MCF 10A (cell line): ENCODE measurements around the gene CELF6. TPM values are rescaled to one million over a fixed set of nuclear protein-coding genes. Genes with fewer than 3 reads are reported as not detected.

Experiments
- BruUV-seq: library from RNA; stranded (reverse); fragments of 400-500 nt; replicated peaks from 2 replicates; lab custom pipeline; 2021; lab: Mats Ljungman, UMichigan
- CTCF ChIA-PET: fragments of 300-600 bp; sonication (Branson Sonifier 250); formaldehyde crosslinking; extraction: SDS; loops from one replicate; lab custom pipeline; 2021; ENCODE audit warnings: antibody characterized with exemption, inconsistent platforms; lab: Yijun Ruan, JAX
- POLR2A ChIA-PET: fragments of 300-600, 350-650 bp; sonication (Branson Sonifier 250); formaldehyde crosslinking; extraction: SDS; loops from one replicate; lab custom pipeline; 2020; ENCODE audit warnings: antibody characterized with exemption, inconsistent platforms; lab: Yijun Ruan, JAX
- DNase-seq: peaks from one replicate; pipeline ENCODE4 v3.0.0-alpha.2; 2018; ENCODE audit not compliant: unreplicated experiment
- H3K27ac Mint-ChIP-seq: one replicate; pipeline ENCODE4 v1.8.0; 2022; ENCODE audit warnings: mild to moderate bottlenecking, low read depth, mixed read lengths; ENCODE audit not compliant: unreplicated experiment
- H3K27me3 Mint-ChIP-seq: one replicate; pipeline ENCODE4 v1.8.0; 2022; ENCODE audit warnings: mixed read lengths; ENCODE audit not compliant: insufficient read depth, unreplicated experiment
- H3K36me3 Mint-ChIP-seq: one replicate; pipeline ENCODE4 v1.8.0; 2022; ENCODE audit warnings: mild to moderate bottlenecking, moderate library complexity, mixed read lengths; ENCODE audit not compliant: insufficient read depth, unreplicated experiment
- H3K4me1 Mint-ChIP-seq: one replicate; pipeline ENCODE4 v1.8.0; 2022; ENCODE audit warnings: mixed read lengths; ENCODE audit not compliant: insufficient read depth, unreplicated experiment
- H3K4me3 Mint-ChIP-seq: one replicate; pipeline ENCODE4 v1.8.0; 2022; ENCODE audit warnings: mild to moderate bottlenecking, moderate library complexity, mixed read lengths; ENCODE audit not compliant: unreplicated experiment
- H3K9me3 Mint-ChIP-seq: one replicate; pipeline ENCODE4 v1.8.0; 2022; ENCODE audit warnings: mixed read lengths; ENCODE audit not compliant: unreplicated experiment
- intact Hi-C: fragments of 100-400 bp; cut with micrococcal nuclease; formaldehyde crosslinking; loops from 2 replicates; pipeline ENCODE4 v1.14.1; 2022
- total RNA-seq: library from RNA; stranded (reverse); gene quantifications from 2 replicates; pipeline ENCODE4 v1.2.3, GENCODE V29; 2022
- TF ChIP-seq, protein P1 (sequence below): fragments of 200-600 bp; IDR thresholded peaks from one replicate; pipeline ENCODE4 v1.8.0; 2022; ENCODE audit warnings: antibody characterized with exemption, mild to moderate bottlenecking; ENCODE audit not compliant: unreplicated experiment

The CELF6 gene
- total RNA-seq, 1 experiment from 2014 or later = 0.26 TPM

DNA sequence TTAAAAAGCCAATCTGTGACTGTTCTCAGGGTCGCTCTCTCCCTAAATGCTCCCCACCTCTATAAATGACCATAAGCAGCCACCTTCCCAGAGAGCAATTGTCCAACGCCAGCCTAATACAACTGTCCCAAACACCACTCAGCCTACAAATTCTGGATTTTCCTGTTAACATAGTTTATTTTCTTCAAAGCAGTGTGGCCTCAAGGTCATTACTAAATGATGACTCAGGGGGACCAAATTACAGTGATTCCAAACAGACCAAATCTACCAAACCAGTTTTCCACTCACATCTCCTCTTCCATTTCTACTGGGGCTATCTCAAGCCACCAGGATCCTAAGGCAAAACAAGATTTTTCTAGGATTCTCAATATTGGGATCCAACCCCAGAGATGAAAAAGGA is 33.3 kb upstream of the CELF6 start:
- ChIA-PET CTCF (no interaction called here), POLR2A (interaction anchor here (0.9 to 1.4 kb wide), 2 partner anchors 131 kb away, joined by 3 read pairs; no protein-coding TSS in a partner anchor)
- no TSS peak for BruUV-seq
- Mint-ChIP-seq H3K27me3 (no peaks in the 10 kb centered on the region), H3K4me3 (no peak overlapping the region), H3K9me3 (no peaks in the 10 kb centered on the region), H3K27ac (peak overlapping the region; percentile 10), H3K4me1 (peaks cover under 1% of the 10 kb centered on the region), H3K36me3 (peaks cover 63% of the 10 kb centered on the region)
- intact Hi-C loops = no loop called here
- no peak for DNase-seq
- TF ChIP-seq, protein P1, sequence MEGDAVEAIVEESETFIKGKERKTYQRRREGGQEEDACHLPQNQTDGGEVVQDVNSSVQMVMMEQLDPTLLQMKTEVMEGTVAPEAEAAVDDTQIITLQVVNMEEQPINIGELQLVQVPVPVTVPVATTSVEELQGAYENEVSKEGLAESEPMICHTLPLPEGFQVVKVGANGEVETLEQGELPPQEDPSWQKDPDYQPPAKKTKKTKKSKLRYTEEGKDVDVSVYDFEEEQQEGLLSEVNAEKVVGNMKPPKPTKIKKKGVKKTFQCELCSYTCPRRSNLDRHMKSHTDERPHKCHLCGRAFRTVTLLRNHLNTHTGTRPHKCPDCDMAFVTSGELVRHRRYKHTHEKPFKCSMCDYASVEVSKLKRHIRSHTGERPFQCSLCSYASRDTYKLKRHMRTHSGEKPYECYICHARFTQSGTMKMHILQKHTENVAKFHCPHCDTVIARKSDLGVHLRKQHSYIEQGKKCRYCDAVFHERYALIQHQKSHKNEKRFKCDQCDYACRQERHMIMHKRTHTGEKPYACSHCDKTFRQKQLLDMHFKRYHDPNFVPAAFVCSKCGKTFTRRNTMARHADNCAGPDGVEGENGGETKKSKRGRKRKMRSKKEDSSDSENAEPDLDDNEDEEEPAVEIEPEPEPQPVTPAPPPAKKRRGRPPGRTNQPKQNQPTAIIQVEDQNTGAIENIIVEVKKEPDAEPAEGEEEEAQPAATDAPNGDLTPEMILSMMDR = no peak

DNA sequence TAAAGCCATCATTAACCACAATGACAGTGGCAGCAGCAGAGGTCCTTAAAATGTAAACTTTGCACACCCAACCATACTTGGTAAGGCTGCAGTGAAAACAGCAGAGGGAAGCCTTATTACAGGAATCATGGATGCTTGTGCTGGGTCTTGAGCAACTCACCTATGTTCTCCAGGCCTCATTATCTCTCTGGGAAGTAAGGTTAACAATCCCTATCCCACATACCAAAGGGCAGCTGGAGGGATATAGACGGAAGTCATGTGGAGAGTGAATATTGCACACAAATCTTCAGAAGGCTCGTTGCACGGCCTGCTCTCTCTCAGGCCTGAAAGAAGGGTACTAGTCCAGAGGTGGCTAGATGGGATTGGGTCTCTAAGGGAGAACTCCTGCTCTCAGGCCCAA is 25.8 kb upstream of the CELF6 start:
- no TSS peak for BruUV-seq
- Mint-ChIP-seq H3K4me1 (no peaks in the 10 kb centered on the region), H3K27ac (no peak overlapping the region), H3K27me3 (no peaks in the 10 kb centered on the region), H3K9me3 (no peaks in the 10 kb centered on the region), H3K4me3 (no peak overlapping the region), H3K36me3 (peaks cover 26% of the 10 kb centered on the region)
- intact Hi-C loops = no loop called here
- POLR2A ChIA-PET = no interaction called here
- CTCF ChIA-PET = interaction anchor here (0.7 kb wide), 1 partner anchor 70 kb away, joined by 3 read pairs; no protein-coding TSS in a partner anchor
- TF ChIP-seq, protein P1 = no peak
- DNase-seq = no peak

DNA sequence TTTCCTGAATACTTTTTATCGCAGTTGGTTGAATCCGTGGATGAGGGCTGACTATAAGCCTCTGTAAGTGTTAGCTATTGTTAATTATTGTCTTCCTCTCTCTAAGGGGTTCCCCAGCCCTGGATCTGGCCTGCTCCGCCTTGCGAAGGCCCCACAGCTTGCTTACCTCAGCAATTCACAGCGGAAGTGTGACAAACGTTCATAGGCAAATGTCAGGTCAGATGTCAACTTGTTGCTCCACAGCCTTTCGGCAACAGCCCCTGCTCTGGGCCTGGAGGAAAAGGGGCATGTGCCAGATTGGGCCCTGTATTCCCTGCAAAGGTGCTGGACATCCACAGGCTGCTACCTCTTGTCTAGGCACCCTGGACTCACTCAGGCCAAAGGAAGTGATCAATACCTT is 25.3 kb upstream of the CELF6 start:
- Mint-ChIP-seq H3K4me3 (no peak overlapping the region), H3K9me3 (no peaks in the 10 kb centered on the region), H3K27ac (no peak overlapping the region), H3K36me3 (peaks cover 21% of the 10 kb centered on the region), H3K4me1 (no peaks in the 10 kb centered on the region), H3K27me3 (no peaks in the 10 kb centered on the region)
- ChIA-PET CTCF (interaction anchor here (0.5 kb wide), 1 partner anchor 34 kb away, joined by 5 read pairs; no protein-coding TSS in a partner anchor), POLR2A (no interaction called here)
- BruUV-seq = no TSS peak
- TF ChIP-seq, protein P1 = no peak
- intact Hi-C loops = no loop called here
- no peak for DNase-seq

DNA sequence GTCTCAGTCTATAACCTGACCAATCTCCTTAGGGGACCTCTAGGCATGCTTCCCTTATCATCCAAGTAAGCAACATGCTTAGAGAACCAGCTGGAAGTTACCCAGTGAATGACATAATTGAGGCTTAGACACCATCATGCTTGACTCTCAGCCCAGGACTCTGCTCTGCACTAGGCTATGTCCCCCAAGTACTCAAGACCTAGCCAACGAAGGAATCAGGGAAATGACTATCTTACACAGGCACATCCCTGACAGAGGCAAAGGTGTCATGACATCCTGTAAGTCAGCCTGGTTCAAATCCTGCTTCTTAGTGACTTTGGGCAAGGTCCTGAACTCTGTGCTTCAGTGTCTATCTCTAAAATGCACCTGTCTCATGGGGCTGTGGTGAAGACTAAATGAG is 24.6 kb upstream of the CELF6 start:
- H3K4me3 Mint-ChIP-seq = no peak overlapping the region
- no peak overlapping the region for H3K27ac Mint-ChIP-seq
- H3K27me3 Mint-ChIP-seq = no peaks in the 10 kb centered on the region
- intact Hi-C loops = no loop called here
- BruUV-seq = no TSS peak
- ChIA-PET POLR2A (no interaction called here), CTCF (no interaction called here)
- H3K4me1 Mint-ChIP-seq = peaks cover 6% of the 10 kb centered on the region
- no peaks in the 10 kb centered on the region for H3K9me3 Mint-ChIP-seq
- peaks cover 16% of the 10 kb centered on the region for H3K36me3 Mint-ChIP-seq
- DNase-seq = no peak
- TF ChIP-seq, protein P1 = no peak
